HG03521 (cell line): Measurements from ENCODE around the gene SPDYE4.

Experiments
- ATAC-seq: cut with Tn5 transposase; IDR thresholded peaks from one replicate; pipeline ENCODE4 v1.9.1; 2021; ENCODE audit warnings: mild to moderate bottlenecking, moderate library complexity; ENCODE audit not compliant: unreplicated experiment

Gene SPDYE4

GRCh38 chr17:8713878-8714277 lies 44.5 kb downstream of the SPDYE4 start:
- no peak for ATAC-seq

GRCh38 chr17:8713315-8713714 lies 45.0 kb downstream of the SPDYE4 start:
- ATAC-seq, result no peak

GRCh38 chr17:8712698-8713097 lies 45.6 kb downstream of the SPDYE4 start:
- ATAC-seq, result no peak

GRCh38 chr17:8711291-8711690 lies 47.1 kb downstream of the SPDYE4 start:
- ATAC-seq, result no peak

- no peak for ATAC-seq
Measured at GRCh38 chr17:8710813-8711212, 47.5 kb downstream of the SPDYE4 start.

GRCh38 chr17:8709006-8709405 lies 49.3 kb downstream of the SPDYE4 start:
- ATAC-seq, result no peak

- no peak for ATAC-seq
Measured at GRCh38 chr17:8708025-8708461, 50.3 kb downstream of the SPDYE4 start.

- ATAC-seq, result no peak
Measured at GRCh38 chr17:8707332-8708024, 50.9 kb downstream of the SPDYE4 start.

GRCh38 chr17:8706431-8706830 lies 51.9 kb downstream of the SPDYE4 start:
- no peak for ATAC-seq

GRCh38 chr17:8705427-8705826 lies 52.9 kb downstream of the SPDYE4 start:
- no peak for ATAC-seq

GRCh38 chr17:8703001-8703400 lies 55.3 kb downstream of the SPDYE4 start:
- ATAC-seq, result no peak

- ATAC-seq, result no peak
Measured at GRCh38 chr17:8701754-8702153, 56.6 kb downstream of the SPDYE4 start.

- ATAC-seq, result no peak
Measured at GRCh38 chr17:8701221-8701620, 57.1 kb downstream of the SPDYE4 start.
